ENCODE results near the gene CHRNG. TPM values are rescaled to one million over a fixed set of nuclear protein-coding genes. Genes with fewer than 3 reads are reported as not detected.

Gene CHRNG
- total RNA-seq, result not detected
- long read RNA-seq, result 0 reads

- intact Hi-C loops (cut with DNase I), result no loop called here
- peak; percentile 24 for DNase-seq
- ATAC-seq (ENCODE audit: poor library complexity), result no peak
These were observed at the start of gene CHRNG for GRCh38 chr2:232539298-232540231. Gene CHRNG, plus strand, starts transcription at chr2:232539692. Its CDS starts 56 bp downstream, at chr2:232539748.

- ATAC-seq (ENCODE audit: poor library complexity), result no peak
- peak; percentile 43 for DNase-seq
- intact Hi-C loops (cut with DNase I), result no loop called here
These were observed 49.0 kb upstream of the CHRNG start for GRCh38 chr2:232490221-232491138.

GRCh38 chr2:232491139-232491780, 48.2 kb upstream of the CHRNG start:
- ATAC-seq (ENCODE audit: poor library complexity), result no peak
- intact Hi-C loops (cut with DNase I), result no loop called here
- peak; percentile 8 for DNase-seq

- ATAC-seq (ENCODE audit: poor library complexity) (no peak), DNase-seq (peak; percentile 4)
- intact Hi-C loops (cut with DNase I), result no loop called here
These were observed 47.1 kb upstream of the CHRNG start for GRCh38 chr2:232492236-232492848.

- DNase-seq (peak; percentile 26), ATAC-seq (ENCODE audit: poor library complexity) (no peak)
- intact Hi-C loops (cut with DNase I), result no loop called here
These were observed 46.4 kb upstream of the CHRNG start for GRCh38 chr2:232492963-232493700.

GRCh38 chr2:232493701-232494474, 45.6 kb upstream of the CHRNG start:
- intact Hi-C loops (cut with DNase I), result no loop called here
- ATAC-seq (ENCODE audit: poor library complexity) (no peak), DNase-seq (peak; percentile 26)

GRCh38 chr2:232494542-232494941, 45.0 kb upstream of the CHRNG start:
- no peak for ATAC-seq (ENCODE audit: poor library complexity)
- DNase-seq, result peak; percentile 29
- intact Hi-C loops (cut with DNase I), result no loop called here

- intact Hi-C loops (cut with DNase I), result no loop called here
- ATAC-seq (ENCODE audit: poor library complexity) (no peak), DNase-seq (no peak)
These were observed 44.2 kb upstream of the CHRNG start for GRCh38 chr2:232495292-232495691.

GRCh38 chr2:232496501-232497270, 42.8 kb upstream of the CHRNG start:
- DNase-seq (no peak), ATAC-seq (ENCODE audit: poor library complexity) (no peak)
- intact Hi-C loops (cut with DNase I), result no loop called here

- no peak for DNase-seq
- intact Hi-C loops (cut with DNase I), result no loop called here
- no peak for ATAC-seq (ENCODE audit: poor library complexity)
These were observed 42.1 kb upstream of the CHRNG start for GRCh38 chr2:232497348-232497747.

GRCh38 chr2:232498452-232498851, 41.0 kb upstream of the CHRNG start:
- no peak for DNase-seq
- no peak for ATAC-seq (ENCODE audit: poor library complexity)
- intact Hi-C loops (cut with DNase I), result no loop called here

- DNase-seq, result no peak
- no peak for ATAC-seq (ENCODE audit: poor library complexity)
- intact Hi-C loops (cut with DNase I), result no loop called here
These were observed 38.1 kb upstream of the CHRNG start for GRCh38 chr2:232501331-232501771.

- ATAC-seq (ENCODE audit: poor library complexity) (no peak), DNase-seq (no peak)
- intact Hi-C loops (cut with DNase I), result no loop called here
These were observed 37.6 kb upstream of the CHRNG start for GRCh38 chr2:232501794-232502390.

- no peak for ATAC-seq (ENCODE audit: poor library complexity)
- intact Hi-C loops (cut with DNase I), result no loop called here
- no peak for DNase-seq
These were observed 37.0 kb upstream of the CHRNG start for GRCh38 chr2:232502511-232502910.

GRCh38 chr2:232502911-232503808, 36.3 kb upstream of the CHRNG start:
- DNase-seq, result no peak
- ATAC-seq (ENCODE audit: poor library complexity), result peak; percentile 85
- intact Hi-C loops (cut with DNase I), result no loop called here

Measured in Right ventricle myocardium superior (tissue), 1 donor.